Stimulated activated CD4-positive, alpha-beta T cell treated with anti-CD3 and anti-CD28 coated beads, Interleukin-4, amount 100 ng/mL, for 24 hours (primary cell): Measurements from ENCODE around the gene IFNAR1.
"Not testable (repeated sequence)": the region's sequence is repeated elsewhere in the genome, so short reads cannot be mapped to it uniquely, and the experiment has no call there.

ENCODE experiments used
- DNase-seq: peaks from one replicate; pipeline ENCODE4 v3.0.0-alpha.2; 2020

The IFNAR1 gene

GRCh38 chr21:33350676-33351075 is 25.9 kb downstream of the IFNAR1 start:
- no peak for DNase-seq

- no peak for DNase-seq
Measured at GRCh38 chr21:33355355-33355754, 30.6 kb downstream of the IFNAR1 start.

GRCh38 chr21:33355996-33356395 is 31.2 kb downstream of the IFNAR1 start:
- DNase-seq, result no peak

- no peak for DNase-seq
Measured at GRCh38 chr21:33357177-33357576, 32.4 kb downstream of the IFNAR1 start.

GRCh38 chr21:33359446-33359845 is 34.7 kb downstream of the IFNAR1 start:
- no peak for DNase-seq

GRCh38 chr21:33360281-33360680 is 35.5 kb downstream of the IFNAR1 start:
- DNase-seq, result no peak

GRCh38 chr21:33360881-33361602 is 36.3 kb downstream of the IFNAR1 start:
- peak; percentile 92 for DNase-seq

- DNase-seq, result peak; percentile 55
Measured at GRCh38 chr21:33362044-33362555, 37.3 kb downstream of the IFNAR1 start.

- not testable (repeated sequence) for DNase-seq
Measured at GRCh38 chr21:33363911-33364609, 39.3 kb downstream of the IFNAR1 start.

- no peak for DNase-seq
Measured at GRCh38 chr21:33364830-33365229, 40.1 kb downstream of the IFNAR1 start.

- DNase-seq, result no peak
Measured at GRCh38 chr21:33367309-33367973, 42.7 kb downstream of the IFNAR1 start.

- DNase-seq, result no peak
Measured at GRCh38 chr21:33368124-33368523, 43.4 kb downstream of the IFNAR1 start.

GRCh38 chr21:33368576-33368975 is 43.8 kb downstream of the IFNAR1 start:
- no peak for DNase-seq

GRCh38 chr21:33369586-33369985 is 44.8 kb downstream of the IFNAR1 start:
- DNase-seq, result no peak

- DNase-seq, result no peak
Measured at GRCh38 chr21:33370305-33370704, 45.5 kb downstream of the IFNAR1 start.

- no peak for DNase-seq
Measured at GRCh38 chr21:33371366-33371765, 46.6 kb downstream of the IFNAR1 start.

GRCh38 chr21:33372582-33372981 is 47.8 kb downstream of the IFNAR1 start:
- no peak for DNase-seq

- DNase-seq, result no peak
Measured at GRCh38 chr21:33373451-33373850, 48.7 kb downstream of the IFNAR1 start.

GRCh38 chr21:33374080-33374449 is 49.3 kb downstream of the IFNAR1 start:
- no peak for DNase-seq

GRCh38 chr21:33374450-33375096 is 49.8 kb downstream of the IFNAR1 start:
- DNase-seq, result peak; percentile 59

GRCh38 chr21:33375101-33375644 is 50.4 kb downstream of the IFNAR1 start:
- DNase-seq, result no peak

- DNase-seq, result no peak
Measured at GRCh38 chr21:33377221-33377920, 52.6 kb downstream of the IFNAR1 start.
